Heart right ventricle (tissue), 16 donors: ENCODE measurements around the gene SPRR2D. TPM values are rescaled to one million over a fixed set of nuclear protein-coding genes. Genes with fewer than 3 reads are reported as not detected.

Source experiments
- ATAC-seq, 8 donors: fragments of 200-7000 bp; cut with Tn5 transposase; one replicate each; pipeline ENCODE4 v1.9.1; 2020; ENCODE audit warnings: mild to moderate bottlenecking in 8 of 8, moderate library complexity in 8 of 8, moderate number of reproducible peaks in 1 of 8
- DNase-seq, 2 donors: peaks; one replicate each; pipeline ENCODE4 v3.0.0-alpha.2; 2020
- H3K27ac ChIP-seq, 10 donors: fragments of 200-600 bp; sonication (generic) in 2 of 10; one replicate each; pipeline versions ENCODE4 v1.5.0 to v1.8.0; 2020 to 2022; ENCODE audit warnings: mild to moderate bottlenecking in 3 of 10
- H3K27me3 ChIP-seq, 7 donors: fragments of 200-600 bp; one replicate each; pipeline ENCODE4 v1.8.0; 2021 to 2022; ENCODE audit warnings: mild to moderate bottlenecking in 2 of 7
- H3K36me3 ChIP-seq, 9 donors: fragments of 200-600 bp; sonication (generic) in 1 of 9; one replicate each; pipeline versions ENCODE4 v1.5.0 to v1.8.0; 2020 to 2022; ENCODE audit warnings: mild to moderate bottlenecking in 2 of 9
- H3K4me1 ChIP-seq, 9 donors: fragments of 200-600 bp; sonication (generic) in 1 of 9; one replicate each; pipeline versions ENCODE4 v1.5.0 to v1.8.0; 2020 to 2022; ENCODE audit warnings: mild to moderate bottlenecking in 4 of 9
- H3K4me3 ChIP-seq, 10 donors: fragments of 200-600 bp; sonication (generic) in 2 of 10; one replicate each; pipeline versions ENCODE4 v1.5.0 to v1.8.0; 2020 to 2022; ENCODE audit warnings: mild to moderate bottlenecking in 7 of 10, moderate library complexity in 2 of 10
- H3K9me3 ChIP-seq, 11 donors: fragments of 200-600 bp in 10 of 11; sonication (generic) in 2 of 11; one replicate each; pipeline versions ENCODE4 v1.5.0 to v1.8.0; 2013 to 2022; ENCODE audit warnings: mild to moderate bottlenecking in 2 of 11, control low read depth in 1 of 11, moderate library complexity in 1 of 11
- WGBS, 2 donors: extraction: QIAGEN DNeasy Blood & Tissue Kit; methylation state at CpG; one replicate each; pipeline ENCODE4 v1.1.7; 2013; ENCODE audit warnings: inconsistent platforms in 1 of 2; 5-methylcytosine and 5-hydroxymethylcytosine counted together
- intact Hi-C, 10 donors: fragments of 100-400 bp; cut with DNase I; formaldehyde crosslinking; loops; one replicate each; pipeline versions ENCODE4 v1.11.1 to v1.14.2; 2022
- polyA plus RNA-seq, 2 donors: library from polyadenylated mRNA; stranded (reverse); fragments of 200-250 nt; gene quantifications; one replicate each; pipeline ENCODE4 v1.2.3, GENCODE V29; 2013
- total RNA-seq, 10 donors: library from RNA; stranded (reverse); fragmentation: NEBNext Ultra II Directional in 3 of 10; extraction: Animal tissue kit (Norgen Biotek cat#: 25700) in 3 of 10; gene quantifications; one replicate each; pipeline versions ENCODE4 v1.2.1 to v1.2.4, GENCODE V29; 2021 to 2023
- TF ChIP-seq, protein P1 (sequence below), 9 donors: fragments of 200-600 bp; sonication (generic) in 2 of 9; IDR thresholded peaks; one replicate each; pipeline versions ENCODE4 v1.5.0 to v1.8.0; 2021 to 2022; ENCODE audit warnings: antibody characterized with exemption in 9 of 9, mild to moderate bottlenecking in 5 of 9, moderate library complexity in 1 of 9
- donor health status: Arrhythmogenic right ventricular cardiomyopathy.
- donor health status: ischemic (EF 13 %, LVEDD 7.1; RV severe dilation, severe dysfunction).
- donor health status: healthy with polysubstance abuse.
- donor health status: DM: no; HTN: yes; CAD: no.
- donor health status: DM: no; HTN: no; CAD: no.
- donor health status: ischemic (EF 25% LVEDD 6.9; RV normal size, moderate dysfunction).
- donor health status: ischemic (EF 25% LVEDD 5.7; RV mildly dilated, moderate dysfunction).
- donor health status: healthy.
- donor health status: DM: yes; HTN: yes; CAD: no.
- donor health status: Ischemic cardiomyopathy.
- donor health status: ischemic (EF 35%, LVEDD 5.7; RV mildly dilated, moderate dysfunction).
- donor health status: nonischemic (EF 11% LVEDD 7.7; RV severe dilation, severe dysfunction).
- donor health status: DM: yes; HTN: yes; CAD: no.
- donor health status: PGD.
- donor health status: ischemic (EF 29% LVEDD 5.4; RV normal size, mild dysfunction).
- donor health status: nonischemic (EF 23%, LVEDD 6.1; RV moderate dilation, normal function).

The SPRR2D gene
- total and polyA plus RNA-seq, 12 donors: 0.14 TPM; not detected in 11

DNA sequence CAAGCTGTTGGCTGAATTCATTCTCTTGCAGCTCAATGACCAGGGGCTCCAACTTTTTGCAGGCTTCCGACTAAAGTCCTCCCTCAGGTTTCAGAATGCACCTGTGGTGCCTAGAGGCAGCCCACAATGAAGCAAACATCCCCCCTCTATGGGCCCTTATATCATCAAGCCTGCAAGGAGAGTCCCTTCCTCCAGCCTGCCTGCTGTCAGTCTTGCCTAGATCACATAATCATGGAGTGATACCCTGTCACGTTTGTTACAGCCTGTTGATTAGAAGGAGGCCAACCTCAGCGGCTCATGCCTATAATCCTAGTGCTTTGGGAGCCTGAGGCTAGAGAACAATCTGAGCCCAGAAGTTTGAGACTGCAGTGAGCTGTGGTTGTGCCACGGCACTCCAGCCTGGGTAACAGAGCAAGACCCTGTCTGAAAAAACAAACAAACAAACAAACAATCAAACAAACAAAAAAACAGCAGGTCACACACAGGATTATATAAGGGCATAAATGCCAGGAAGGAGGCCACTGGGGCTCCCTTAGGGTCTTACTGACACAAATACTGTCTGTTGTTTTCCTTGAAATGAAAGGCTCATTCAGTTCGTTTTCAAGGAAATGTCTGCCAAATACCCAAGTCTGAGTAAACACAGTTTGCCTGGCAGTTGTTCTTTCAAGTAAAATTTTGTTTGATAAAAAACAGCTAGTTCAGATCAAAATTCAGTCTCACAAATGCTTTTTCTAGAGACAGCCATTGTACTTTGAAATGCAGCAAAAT, 44.1 kb downstream of the SPRR2D start:
- H3K36me3 ChIP-seq: no peaks in the 10 kb centered on the region
- no peak for ATAC-seq
- TF ChIP-seq, protein P1, sequence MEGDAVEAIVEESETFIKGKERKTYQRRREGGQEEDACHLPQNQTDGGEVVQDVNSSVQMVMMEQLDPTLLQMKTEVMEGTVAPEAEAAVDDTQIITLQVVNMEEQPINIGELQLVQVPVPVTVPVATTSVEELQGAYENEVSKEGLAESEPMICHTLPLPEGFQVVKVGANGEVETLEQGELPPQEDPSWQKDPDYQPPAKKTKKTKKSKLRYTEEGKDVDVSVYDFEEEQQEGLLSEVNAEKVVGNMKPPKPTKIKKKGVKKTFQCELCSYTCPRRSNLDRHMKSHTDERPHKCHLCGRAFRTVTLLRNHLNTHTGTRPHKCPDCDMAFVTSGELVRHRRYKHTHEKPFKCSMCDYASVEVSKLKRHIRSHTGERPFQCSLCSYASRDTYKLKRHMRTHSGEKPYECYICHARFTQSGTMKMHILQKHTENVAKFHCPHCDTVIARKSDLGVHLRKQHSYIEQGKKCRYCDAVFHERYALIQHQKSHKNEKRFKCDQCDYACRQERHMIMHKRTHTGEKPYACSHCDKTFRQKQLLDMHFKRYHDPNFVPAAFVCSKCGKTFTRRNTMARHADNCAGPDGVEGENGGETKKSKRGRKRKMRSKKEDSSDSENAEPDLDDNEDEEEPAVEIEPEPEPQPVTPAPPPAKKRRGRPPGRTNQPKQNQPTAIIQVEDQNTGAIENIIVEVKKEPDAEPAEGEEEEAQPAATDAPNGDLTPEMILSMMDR (IDR thresholded peaks at IDR 0.05): no peak
- H3K27ac ChIP-seq: no peak overlapping the region
- WGBS, 2 donors: 17 to 24% methylated on average over 5 of the region's 5 CpGs
- peaks cover 0 to 16% (median 3%) of the 10 kb centered on the region in 11 donors for H3K9me3 ChIP-seq
- no peaks in the 10 kb centered on the region for H3K4me1 ChIP-seq
- no peak for DNase-seq
- H3K4me3 ChIP-seq: no peak overlapping the region
- no peaks in the 10 kb centered on the region for H3K27me3 ChIP-seq
- intact Hi-C loops: no loop called here

DNA sequence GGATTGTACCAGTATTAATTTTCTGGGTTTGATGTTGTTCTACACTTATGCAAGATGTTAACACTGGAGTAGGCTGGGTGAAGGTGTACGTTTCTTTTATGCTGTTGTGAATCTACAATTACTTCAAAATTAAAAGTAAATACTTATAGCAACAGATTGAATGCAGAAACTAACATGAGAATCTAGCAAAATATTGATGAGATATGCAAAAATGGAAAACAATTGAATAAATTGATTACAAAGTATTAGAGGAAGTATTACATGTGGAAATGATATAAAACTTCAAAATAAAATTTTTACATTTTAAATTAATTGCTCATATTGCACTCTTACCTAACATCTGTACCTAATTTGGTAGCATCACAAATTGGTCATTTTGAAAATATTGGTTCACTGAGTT, 45.1 kb downstream of the SPRR2D start:
- Histone ChIP-seq H3K27me3 (no peaks in the 10 kb centered on the region), H3K27ac (no peak overlapping the region), H3K36me3 (no peaks in the 10 kb centered on the region), H3K9me3 (peaks cover 0 to 16% (median 3%) of the 10 kb centered on the region in 11 donors), H3K4me3 (no peak overlapping the region), H3K4me1 (no peaks in the 10 kb centered on the region)
- TF ChIP-seq, protein P1 (IDR thresholded peaks at IDR 0.05): no peak
- 27 to 33% methylated on average over 1 of the region's 1 CpG for WGBS, 2 donors
- intact Hi-C loops: no loop called here
- no peak for DNase-seq
- ATAC-seq: no peak

DNA sequence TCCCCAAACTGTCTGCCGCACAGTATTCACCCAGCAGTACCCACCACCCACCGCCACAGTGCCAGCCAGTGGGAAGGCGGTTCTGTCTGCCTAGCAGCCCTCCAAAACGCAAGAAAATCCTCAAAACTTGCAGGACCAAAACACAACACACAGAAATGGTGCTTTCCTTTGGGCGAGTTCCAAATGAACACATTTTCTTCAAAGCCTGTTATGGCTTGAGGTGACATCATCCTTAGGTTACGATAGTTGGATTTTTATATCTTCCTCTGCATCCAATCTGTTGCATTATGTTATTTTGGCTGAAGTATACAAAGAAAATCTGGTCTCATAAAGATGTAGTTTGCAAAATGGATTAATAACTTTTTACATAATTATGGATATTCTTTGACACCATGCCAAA, 47.7 kb downstream of the SPRR2D start:
- H3K27me3 ChIP-seq: no peaks in the 10 kb centered on the region
- WGBS, 2 donors: 70 to 77% methylated on average over 6 of the region's 6 CpGs
- H3K9me3 ChIP-seq: peaks cover 0 to 16% (median 3%) of the 10 kb centered on the region in 11 donors
- H3K4me3 ChIP-seq: no peak overlapping the region
- no peaks in the 10 kb centered on the region for H3K4me1 ChIP-seq
- intact Hi-C loops: no loop called here
- no peaks in the 10 kb centered on the region for H3K36me3 ChIP-seq
- H3K27ac ChIP-seq: no peak overlapping the region
- ATAC-seq (no peak), DNase-seq (no peak)
- TF ChIP-seq, protein P1 (IDR thresholded peaks at IDR 0.05): no peak

Other genes with a start within 250 kb of the SPRR2D start
- not detected for gene LCE1D, start 244.4 kb downstream of the SPRR2D start, total RNA-seq
- not detected for gene LCE1D, start 244.4 kb downstream of the SPRR2D start, polyA plus RNA-seq
- not detected for gene LCE1C, start 234.5 kb downstream of the SPRR2D start, total RNA-seq
- gene LCE1C, start 234.5 kb downstream of the SPRR2D start, polyA plus RNA-seq: not detected
- not detected for gene LCE1B, start 229.1 kb downstream of the SPRR2D start, total RNA-seq
- not detected for gene LCE1B, start 229.1 kb downstream of the SPRR2D start, polyA plus RNA-seq
- gene LCE1A, start 213.6 kb downstream of the SPRR2D start, total RNA-seq: not detected
- not detected for gene LCE1A, start 213.6 kb downstream of the SPRR2D start, polyA plus RNA-seq
- not detected for gene LCE6A, start 198.3 kb downstream of the SPRR2D start, total RNA-seq
- not detected for gene LCE6A, start 198.3 kb downstream of the SPRR2D start, polyA plus RNA-seq
- not detected for gene LCE7A, start 181.1 kb downstream of the SPRR2D start, total RNA-seq
- not detected for gene LCE7A, start 181.1 kb downstream of the SPRR2D start, polyA plus RNA-seq
- not detected for gene SMCP, start 162.8 kb downstream of the SPRR2D start, total RNA-seq
- gene SMCP, start 162.8 kb downstream of the SPRR2D start, polyA plus RNA-seq: not detected
- gene IVL, start 132.6 kb downstream of the SPRR2D start, total RNA-seq: not detected
- under 1 TPM in 1 of 2 donors, not detected in 1; 0.06 TPM for gene IVL, start 132.6 kb downstream of the SPRR2D start, polyA plus RNA-seq
- gene SPRR5, start 93.9 kb downstream of the SPRR2D start, total RNA-seq: not detected
- gene SPRR5, start 93.9 kb downstream of the SPRR2D start, polyA plus RNA-seq: not detected
- gene SPRR4, start 70.5 kb downstream of the SPRR2D start, total RNA-seq: not detected
- not detected for gene SPRR4, start 70.5 kb downstream of the SPRR2D start, polyA plus RNA-seq
- gene SPRR1A, start 57.0 kb downstream of the SPRR2D start, total RNA-seq: not detected
- gene SPRR1A, start 57.0 kb downstream of the SPRR2D start, polyA plus RNA-seq: not detected
- not detected for gene SPRR3, start 39.4 kb downstream of the SPRR2D start, total RNA-seq
- gene SPRR3, start 39.4 kb downstream of the SPRR2D start, polyA plus RNA-seq: 1 to 10 TPM in 1 of 2 donors, not detected in 1; 2.6 TPM
- not detected for gene SPRR1B, start 9.9 kb downstream of the SPRR2D start, total RNA-seq
- under 1 TPM in 1 of 2 donors, not detected in 1; 0.30 TPM for gene SPRR1B, start 9.9 kb downstream of the SPRR2D start, polyA plus RNA-seq
- gene SPRR2A, start 16.4 kb upstream of the SPRR2D start, total RNA-seq: not detected
- gene SPRR2A, start 16.4 kb upstream of the SPRR2D start, polyA plus RNA-seq: under 1 TPM in 1 of 2 donors, not detected in 1; 0.35 TPM
- not detected for gene SPRR2B, start 30.5 kb upstream of the SPRR2D start, total RNA-seq
- gene SPRR2B, start 30.5 kb upstream of the SPRR2D start, polyA plus RNA-seq: not detected
- gene SPRR2E, start 53.4 kb upstream of the SPRR2D start, total RNA-seq: not detected
- under 1 TPM in 1 of 2 donors, not detected in 1; 0.22 TPM for gene SPRR2E, start 53.4 kb upstream of the SPRR2D start, polyA plus RNA-seq
- gene SPRR2F, start 72.4 kb upstream of the SPRR2D start, total RNA-seq: not detected
- not detected for gene SPRR2F, start 72.4 kb upstream of the SPRR2D start, polyA plus RNA-seq
- not detected for gene SPRR2G, start 109.8 kb upstream of the SPRR2D start, total RNA-seq
- gene SPRR2G, start 109.8 kb upstream of the SPRR2D start, polyA plus RNA-seq: not detected
- gene LELP1, start 162.3 kb upstream of the SPRR2D start, total RNA-seq: not detected
- gene LELP1, start 162.3 kb upstream of the SPRR2D start, polyA plus RNA-seq: not detected
- gene PRR9, start 176.5 kb upstream of the SPRR2D start, total RNA-seq: not detected
- gene PRR9, start 176.5 kb upstream of the SPRR2D start, polyA plus RNA-seq: not detected
- not detected for gene LORICRIN, start 218.6 kb upstream of the SPRR2D start, total RNA-seq
- not detected for gene LORICRIN, start 218.6 kb upstream of the SPRR2D start, polyA plus RNA-seq